ENCODE measurements around the gene FERMT3. TPM values are rescaled to one million over a fixed set of nuclear protein-coding genes. Genes with fewer than 3 reads are reported as not detected.

The FERMT3 gene
- total RNA-seq, 1 donor from 2014 or later, result 6.9 TPM

DNA sequence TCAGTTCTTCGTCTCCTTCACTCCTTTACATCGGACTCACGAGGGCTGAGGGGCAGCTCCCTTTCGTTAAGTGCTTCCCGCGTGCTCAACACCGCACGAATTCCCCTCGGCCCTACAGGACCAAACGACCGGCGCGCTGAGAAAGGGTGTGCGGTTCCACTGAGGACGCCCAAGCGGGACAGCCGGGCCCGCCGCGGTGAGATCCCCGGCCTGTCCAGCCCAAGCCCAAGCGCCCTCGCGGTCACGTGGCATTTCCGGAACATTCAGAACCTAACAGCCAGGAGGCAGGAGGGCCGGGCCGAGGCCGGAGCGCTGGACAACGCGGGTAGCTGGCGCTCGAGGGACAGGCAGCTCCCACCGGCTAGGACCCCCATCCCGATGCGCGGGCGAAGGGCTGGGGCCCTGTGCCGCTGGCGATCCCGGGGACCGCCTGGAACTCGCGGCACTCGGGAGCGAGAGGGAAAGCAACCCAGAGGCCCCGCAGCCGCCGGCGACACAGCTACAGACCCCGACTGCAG, 21.3 kb upstream of the FERMT3 start:
- intact Hi-C loops (cut with micrococcal nuclease), result no loop called here
- DNase-seq, result peak; percentile 92

DNA sequence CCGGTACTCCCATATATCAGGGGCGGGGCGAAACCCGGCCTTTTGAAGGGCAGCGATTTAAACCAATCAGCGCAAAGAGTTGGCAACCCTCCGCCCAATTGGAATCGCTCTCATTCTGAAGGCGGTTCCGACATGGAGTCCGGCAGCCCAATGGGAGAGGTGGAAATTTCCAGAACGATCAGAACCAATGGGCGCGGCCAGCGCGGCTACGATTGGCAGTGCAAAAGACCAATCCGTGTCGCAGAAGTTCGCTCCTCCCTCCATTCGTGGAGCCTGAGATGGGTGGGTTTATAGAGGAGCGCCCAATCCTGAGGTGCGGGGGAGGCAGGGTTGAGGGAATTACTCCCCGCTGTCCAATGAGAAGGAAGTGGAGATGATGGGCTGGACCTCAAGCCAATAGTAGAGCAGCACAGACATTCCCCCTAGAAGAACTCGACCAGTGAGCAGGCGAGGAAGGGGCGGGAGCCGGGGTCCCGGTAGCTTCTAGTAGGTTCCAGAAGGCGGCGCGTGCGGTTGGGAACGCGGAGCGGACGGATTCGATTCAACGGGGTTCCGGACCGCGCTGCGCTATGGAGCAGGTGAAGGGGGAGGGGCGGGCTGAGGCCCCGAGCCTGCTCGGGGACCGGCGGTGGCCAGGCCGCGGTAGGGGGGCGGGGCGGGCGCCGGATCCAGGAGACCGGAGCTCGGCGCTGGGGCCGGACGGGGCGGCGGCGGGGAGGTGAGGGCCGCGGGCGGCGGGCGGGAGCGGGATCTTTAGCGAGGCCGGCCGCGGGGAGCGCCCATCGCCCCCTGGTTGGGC, 20.6 kb upstream of the FERMT3 start, which contains the start of gene STIP1:
STIP1 (plus strand) TSS at position 479 of the 799 bp plus-strand sequence; CDS start at position 570, 91 bp downstream.
- intact Hi-C loops (cut with micrococcal nuclease), result no loop called here
- DNase-seq (peak; percentile 98), ATAC-seq (peak; percentile 88)

More for the DNA sequence above, 21.3 kb upstream of the FERMT3 start:
- ATAC-seq, result peak; percentile 57

DNA sequence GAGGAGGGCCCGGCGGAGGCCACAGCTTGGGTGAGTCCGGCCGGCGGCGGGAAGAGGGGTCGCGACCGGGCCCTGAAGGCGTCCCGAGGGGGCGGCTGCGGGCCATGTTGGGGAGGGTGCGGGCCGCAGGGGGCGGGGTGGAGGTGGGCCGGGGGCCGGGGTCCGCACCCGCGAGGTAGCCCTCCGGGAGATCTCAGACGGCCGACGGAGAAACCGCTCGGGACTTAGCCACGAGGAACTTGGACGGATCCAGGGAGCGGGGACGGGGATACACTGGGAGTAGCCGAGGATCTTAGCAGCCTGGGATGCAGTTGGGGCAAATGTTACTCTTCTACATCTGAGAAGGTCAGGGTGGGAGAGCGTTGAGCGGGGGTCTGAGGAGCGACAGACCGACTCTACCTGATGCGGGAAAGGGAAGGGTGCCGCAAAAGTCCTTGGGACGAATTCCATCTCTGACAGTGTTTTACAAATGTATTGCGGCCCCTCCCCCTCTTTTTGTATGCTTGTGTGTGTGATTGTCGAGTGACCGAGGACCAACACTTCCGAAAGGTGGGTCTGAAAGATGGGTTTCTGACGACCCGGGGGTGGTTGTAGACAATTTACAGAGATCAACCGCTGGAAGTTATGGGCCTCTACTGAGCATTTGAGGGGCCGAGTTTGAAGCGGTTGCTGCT, 19.9 kb upstream of the FERMT3 start:
- no peak for DNase-seq
- intact Hi-C loops (cut with micrococcal nuclease), result no loop called here
- ATAC-seq, result no peak

DNA sequence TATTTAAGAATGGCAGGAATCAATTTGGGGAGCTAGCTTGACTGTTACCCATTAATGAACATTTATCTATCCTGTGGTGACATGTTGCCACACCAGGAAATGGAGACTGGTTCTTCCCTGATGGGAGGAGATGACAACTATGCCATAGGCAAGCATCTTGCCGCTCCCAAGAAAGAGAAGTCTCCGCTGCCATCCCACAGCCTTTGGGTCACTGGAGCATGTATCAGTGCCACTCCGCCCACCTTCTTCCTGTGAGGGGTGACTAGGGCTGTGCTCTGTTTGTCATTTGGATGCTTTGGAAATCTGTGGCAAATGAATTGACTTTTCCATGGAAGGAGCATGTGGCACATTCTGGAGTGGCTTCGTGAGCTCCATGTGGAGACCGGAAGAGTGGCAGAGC, 14.1 kb upstream of the FERMT3 start:
- DNase-seq (no peak), ATAC-seq (no peak)
- intact Hi-C loops (cut with micrococcal nuclease), result no loop called here

DNA sequence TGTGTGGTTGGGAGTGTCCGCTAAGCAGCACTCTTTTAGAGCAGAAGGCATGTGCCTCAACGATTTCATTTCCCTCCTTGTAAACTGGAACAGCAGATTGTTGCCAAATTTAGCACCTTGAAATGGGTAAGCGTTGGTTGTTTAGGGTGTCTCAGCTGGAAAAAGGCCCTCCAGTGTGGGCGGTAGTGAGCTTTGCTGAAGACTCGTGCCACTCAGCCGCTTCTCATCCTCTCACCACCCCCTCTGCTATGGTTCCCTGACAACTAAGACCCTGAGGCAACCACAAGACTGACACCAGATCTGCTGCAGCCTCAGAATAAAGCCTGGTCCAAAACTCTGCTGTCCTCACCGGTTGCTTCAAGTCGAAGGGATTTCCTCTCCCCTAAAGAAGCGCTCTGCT, 9.9 kb upstream of the FERMT3 start:
- intact Hi-C loops (cut with micrococcal nuclease), result no loop called here
- no peak for ATAC-seq
- DNase-seq, result no peak

DNA sequence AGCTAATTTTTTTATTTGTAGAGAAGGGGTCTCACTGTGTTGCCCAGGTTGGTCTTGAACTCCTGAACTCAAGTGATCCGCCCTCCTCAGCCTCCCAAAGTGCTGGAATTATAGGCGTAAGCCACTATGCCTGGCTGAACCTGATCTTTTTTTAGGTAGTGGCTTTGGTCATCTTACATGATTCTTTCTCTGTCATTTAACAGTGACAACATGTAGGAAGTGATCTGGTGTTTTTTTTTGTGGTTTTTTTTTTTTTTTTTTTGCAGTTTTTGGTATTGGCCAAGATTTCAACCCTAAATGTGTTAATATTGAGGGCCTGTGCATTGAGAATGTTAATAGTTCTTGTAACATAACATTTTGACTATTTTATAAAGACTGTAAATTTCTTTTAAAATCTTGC, 8.0 kb upstream of the FERMT3 start:
- no peak for DNase-seq
- intact Hi-C loops (cut with micrococcal nuclease), result no loop called here
- ATAC-seq, result no peak

DNA sequence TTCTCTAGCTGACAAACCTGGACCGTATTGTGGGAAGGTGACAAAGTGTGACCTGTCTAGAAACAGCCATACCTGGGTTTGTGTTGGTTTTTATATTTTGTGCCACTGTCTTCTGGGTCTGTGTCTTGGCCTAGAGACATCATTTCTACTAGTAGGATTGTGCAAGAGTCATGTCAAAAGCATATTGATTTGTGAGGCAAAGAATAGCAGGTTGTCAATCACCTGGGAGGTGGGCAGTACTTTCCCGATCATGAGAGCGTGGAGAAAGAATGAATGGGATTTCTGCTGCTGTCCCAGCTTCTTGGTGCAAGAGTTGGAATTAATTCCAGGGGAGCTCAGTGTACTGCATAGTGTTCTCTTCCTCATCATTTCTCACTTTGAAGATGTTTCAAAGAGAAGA, 5.0 kb upstream of the FERMT3 start:
- intact Hi-C loops (cut with micrococcal nuclease), result no loop called here

DNA sequence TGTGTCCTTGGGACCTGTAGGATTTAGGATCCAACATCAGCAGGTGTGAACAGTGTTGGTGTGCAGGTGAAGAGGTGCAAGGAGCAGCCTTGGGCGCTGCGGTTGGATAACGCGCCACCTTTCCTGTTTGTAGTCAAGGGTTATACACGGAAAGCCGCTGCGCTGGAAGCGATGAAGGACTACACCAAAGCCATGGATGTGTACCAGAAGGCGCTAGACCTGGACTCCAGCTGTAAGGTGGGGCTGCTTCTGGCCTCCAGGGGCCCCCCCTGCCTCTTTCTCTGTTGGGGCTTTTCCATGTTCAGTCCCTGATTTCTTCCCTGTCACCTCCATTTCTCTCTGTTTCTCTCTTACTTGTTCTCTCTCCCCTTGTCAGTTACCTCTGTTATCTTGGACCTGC, 3.5 kb upstream of the FERMT3 start:
- DNase-seq (no peak), ATAC-seq (no peak)
- intact Hi-C loops (cut with micrococcal nuclease), result no loop called here

More for the DNA sequence above, 5.0 kb upstream of the FERMT3 start:
- ATAC-seq (no peak), DNase-seq (no peak)

DNA sequence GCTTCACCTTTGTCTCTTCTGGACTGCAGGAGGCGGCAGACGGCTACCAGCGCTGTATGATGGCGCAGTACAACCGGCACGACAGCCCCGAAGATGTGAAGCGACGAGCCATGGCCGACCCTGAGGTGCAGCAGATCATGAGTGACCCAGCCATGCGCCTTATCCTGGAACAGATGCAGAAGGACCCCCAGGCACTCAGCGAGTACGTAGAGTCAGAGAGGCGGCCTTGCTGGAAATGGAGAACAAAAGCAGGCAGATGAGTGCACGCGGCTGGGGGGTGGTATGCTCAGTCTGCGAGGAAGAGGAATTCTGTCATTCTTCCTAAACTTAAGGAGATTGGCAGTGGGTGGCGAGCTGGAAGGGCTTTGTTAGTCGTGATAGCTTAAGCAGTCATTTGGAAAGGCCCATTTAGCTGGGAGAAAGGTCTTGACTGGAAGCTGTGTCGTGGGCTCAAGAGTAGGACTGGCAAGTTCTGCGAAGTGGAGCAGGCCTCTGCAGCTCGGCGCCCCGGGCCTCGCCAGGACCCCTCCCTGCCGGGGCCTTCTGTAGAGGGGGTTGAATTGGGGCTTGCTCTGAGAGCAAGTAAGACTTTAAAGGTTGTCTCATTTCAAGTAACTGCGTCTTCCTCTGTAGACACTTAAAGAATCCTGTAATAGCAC, 3.0 kb upstream of the FERMT3 start:
- no peak for DNase-seq
- no peak for ATAC-seq
- intact Hi-C loops (cut with micrococcal nuclease), result no loop called here

DNA sequence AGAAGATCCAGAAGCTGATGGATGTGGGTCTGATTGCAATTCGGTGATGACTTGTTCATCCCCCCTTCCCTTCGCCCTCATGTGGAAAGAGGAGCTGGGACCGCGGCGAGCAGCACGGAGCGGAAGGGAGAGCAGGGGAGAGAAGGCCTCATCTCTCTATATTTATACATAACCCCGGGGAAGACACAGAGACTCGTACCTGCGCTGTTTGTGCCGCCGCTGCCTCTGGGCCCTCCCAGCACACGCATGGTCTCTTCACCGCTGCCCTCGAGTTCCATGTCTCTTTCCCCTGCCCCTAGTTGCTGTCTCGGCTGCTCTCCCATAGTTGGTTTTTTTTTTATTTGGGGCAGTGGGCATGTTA, 2.5 kb upstream of the FERMT3 start:
- no peak for ATAC-seq
- no peak for DNase-seq
- intact Hi-C loops (cut with micrococcal nuclease), result no loop called here

DNA sequence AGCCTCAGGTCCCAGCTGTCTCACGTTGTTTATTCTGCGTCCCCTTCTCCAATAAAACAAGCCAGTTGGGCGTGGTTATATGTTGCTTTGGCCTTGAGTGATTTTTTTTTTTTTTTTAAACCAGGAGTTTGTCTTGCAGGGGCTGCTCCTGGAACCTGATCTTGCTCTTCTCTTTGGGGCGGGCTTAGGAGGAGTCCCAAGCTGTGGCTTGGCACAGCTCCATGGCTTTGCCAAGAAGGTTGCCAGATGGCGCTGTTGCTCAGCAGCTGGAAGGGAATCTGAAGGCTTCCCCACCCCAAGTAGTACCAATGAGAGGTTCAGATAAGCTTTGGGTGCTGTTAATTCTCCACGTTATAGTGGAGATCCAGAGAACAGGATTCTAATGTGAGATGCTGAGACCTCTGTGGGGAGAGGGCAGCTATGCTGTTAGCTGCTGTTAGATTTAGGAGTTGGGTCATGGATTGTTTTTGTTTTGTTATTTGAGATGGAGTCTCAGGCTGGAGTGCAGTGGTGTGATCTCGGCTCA, 2.0 kb upstream of the FERMT3 start:
- ATAC-seq (peak; percentile 64), DNase-seq (peak; percentile 88)
- intact Hi-C loops (cut with micrococcal nuclease), result no loop called here

DNA sequence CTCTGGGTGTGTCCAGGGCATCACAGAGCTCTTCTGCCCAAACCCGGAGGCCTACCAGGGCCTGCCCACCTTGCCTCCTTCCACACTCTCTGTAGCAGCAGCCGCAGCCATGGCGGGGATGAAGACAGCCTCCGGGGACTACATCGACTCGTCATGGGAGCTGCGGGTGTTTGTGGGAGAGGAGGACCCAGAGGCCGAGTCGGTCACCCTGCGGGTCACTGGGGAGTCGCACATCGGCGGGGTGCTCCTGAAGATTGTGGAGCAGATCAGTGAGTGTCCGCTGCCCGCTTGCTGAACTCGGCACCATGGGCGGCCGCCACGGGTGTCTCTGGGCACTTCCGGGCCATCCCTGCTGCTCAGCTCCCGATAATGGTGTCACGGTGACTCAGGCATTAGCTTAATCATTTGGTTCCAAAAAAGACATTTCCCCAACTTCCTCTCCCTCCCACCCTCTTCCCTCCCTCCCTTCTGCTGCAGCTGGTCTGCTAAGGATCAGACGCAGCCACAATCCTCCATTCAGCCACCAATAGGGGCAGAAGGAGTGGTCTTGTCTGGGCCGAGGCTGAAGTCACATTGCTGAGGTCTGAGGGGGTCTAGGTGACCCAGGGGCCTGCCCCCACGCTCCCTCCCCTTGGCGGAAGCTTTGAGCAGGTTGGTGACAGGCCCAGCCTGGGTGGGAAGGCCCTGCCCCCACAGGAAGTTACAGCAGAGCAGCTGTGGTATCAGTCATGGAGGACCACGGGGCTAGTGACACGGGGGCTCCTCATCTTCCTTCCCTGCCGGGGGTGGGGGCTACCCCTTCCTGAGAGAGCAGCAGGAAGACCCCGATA, 950 bp downstream of the FERMT3 start:
- peak; percentile 72 for ATAC-seq
- peak; percentile 78 for DNase-seq
- intact Hi-C loops (cut with micrococcal nuclease), result no loop called here

DNA sequence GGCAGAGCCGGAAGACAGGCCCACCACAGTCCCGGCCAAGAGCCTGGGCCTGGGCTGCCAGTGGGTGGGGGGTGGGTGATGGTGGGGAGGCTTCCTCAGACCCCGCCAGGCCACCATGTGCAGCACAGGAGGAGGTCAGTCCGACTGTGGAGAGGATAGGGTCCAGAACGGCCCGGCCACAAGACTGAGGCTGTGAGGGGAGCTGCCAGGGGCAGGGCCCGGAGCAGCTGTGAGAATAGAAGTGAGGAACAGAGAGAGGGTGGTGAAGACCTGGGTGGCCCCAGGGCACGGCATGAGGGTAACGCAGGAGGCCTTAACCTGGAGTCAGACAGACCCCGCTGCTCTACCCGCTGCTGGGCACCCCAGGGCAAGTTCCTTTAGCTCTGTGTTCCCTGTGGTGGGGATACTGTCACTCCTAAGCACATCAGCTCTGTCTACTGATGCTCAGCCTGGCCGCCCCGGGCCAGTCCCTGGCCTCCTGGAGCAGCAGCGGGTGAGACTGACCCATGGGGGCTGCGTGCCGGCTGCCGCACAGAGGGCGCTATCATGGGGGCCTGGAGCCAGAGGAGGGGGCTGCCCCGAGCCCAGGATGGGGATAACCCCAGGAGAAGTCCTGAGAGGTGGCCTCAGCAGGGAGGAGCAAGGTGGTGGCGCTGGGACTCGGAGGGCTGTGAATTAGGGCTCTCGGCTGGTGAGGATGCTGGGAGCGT, 1.7 kb downstream of the FERMT3 start:
- ATAC-seq (peak; percentile 3), DNase-seq (no peak)
- intact Hi-C loops (cut with micrococcal nuclease), result no loop called here

DNA sequence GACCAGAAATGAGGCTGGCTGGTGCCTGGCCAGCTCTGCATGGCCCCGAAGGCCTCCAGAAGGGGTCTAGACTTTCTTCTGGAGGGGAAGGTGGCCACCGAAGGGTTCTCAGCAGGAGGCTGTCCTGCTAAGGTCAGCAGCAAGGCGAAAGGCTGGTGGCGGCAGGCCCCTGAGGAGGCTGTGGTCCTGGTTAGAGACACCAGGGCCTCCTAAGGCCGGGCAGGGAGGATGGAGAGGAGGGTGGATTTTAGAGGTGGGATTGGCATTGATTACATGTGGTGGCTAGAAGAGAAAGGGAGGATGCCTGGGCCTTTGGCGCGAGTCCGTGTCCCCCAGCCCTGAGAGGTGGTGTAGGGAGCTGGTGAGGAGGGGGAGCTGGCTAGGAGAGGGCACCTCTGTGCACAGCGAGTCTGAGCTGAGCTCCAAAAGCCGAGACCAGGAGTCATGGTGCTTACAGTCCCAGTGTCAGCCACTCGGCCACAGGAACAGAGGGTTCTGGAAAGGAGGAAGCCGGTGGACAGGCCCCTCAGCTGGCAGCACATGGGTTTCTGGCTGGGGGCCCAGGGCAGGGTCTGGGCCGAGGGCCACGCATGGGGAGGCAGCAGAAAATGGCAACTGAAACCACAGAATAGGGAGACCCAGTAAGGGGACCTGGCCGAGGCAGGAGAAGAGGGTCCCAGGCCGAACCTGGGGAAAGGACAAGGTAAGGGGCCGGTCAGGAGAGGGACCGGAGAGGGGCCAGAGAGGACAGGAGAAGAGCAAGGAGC, 2.5 kb downstream of the FERMT3 start:
- intact Hi-C loops (cut with micrococcal nuclease), result no loop called here
- ATAC-seq (no peak), DNase-seq (no peak)

DNA sequence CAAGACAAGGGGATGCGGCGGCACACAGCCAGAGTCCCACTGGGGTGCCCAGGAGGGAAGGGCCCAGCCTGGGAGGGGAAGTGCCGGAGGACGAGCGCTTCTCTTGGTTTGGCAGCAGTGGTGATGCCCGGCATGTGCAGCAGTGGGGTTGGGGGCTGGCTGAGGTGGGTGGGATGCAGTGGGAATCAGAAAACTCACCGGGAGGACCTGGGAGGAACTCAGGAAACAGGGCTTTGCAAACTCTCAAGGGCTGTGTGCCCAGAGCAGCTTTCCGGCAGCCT, 3.0 kb downstream of the FERMT3 start:
- DNase-seq (no peak), ATAC-seq (no peak)
- intact Hi-C loops (cut with micrococcal nuclease), result no loop called here

DNA sequence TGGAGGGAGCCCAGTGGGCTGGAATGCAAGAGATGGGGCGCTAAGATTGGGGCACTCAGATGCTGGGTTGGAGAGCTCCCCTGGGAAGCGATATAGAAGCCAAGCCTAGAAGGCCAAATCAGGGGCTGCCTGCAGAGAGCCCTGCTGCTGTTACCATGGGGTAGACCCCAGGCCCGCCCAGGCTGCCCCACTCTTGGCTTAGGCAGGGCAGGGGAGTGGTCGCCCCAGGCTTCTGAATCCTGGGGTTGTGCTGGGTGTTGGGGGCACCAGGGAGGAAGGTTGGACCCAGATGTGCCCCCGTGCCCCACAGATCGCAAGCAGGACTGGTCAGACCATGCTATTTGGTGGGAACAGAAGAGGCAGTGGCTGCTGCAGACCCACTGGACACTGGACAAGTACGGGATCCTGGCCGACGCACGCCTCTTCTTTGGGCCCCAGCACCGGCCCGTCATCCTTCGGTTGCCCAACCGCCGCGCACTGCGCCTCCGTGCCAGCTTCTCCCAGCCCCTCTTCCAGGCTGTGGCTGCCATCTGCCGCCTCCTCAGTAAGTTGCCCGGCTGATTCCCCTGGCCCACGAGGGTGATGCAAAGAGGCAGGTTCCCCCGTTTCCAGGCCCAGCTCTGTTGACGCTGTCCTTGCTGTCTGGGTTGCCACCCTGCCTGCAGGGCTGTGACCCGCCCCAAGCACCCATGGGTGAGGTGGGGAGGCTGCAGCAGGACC, 3.9 kb downstream of the FERMT3 start:
- DNase-seq (no peak), ATAC-seq (no peak)
- intact Hi-C loops (cut with micrococcal nuclease), result no loop called here

DNA sequence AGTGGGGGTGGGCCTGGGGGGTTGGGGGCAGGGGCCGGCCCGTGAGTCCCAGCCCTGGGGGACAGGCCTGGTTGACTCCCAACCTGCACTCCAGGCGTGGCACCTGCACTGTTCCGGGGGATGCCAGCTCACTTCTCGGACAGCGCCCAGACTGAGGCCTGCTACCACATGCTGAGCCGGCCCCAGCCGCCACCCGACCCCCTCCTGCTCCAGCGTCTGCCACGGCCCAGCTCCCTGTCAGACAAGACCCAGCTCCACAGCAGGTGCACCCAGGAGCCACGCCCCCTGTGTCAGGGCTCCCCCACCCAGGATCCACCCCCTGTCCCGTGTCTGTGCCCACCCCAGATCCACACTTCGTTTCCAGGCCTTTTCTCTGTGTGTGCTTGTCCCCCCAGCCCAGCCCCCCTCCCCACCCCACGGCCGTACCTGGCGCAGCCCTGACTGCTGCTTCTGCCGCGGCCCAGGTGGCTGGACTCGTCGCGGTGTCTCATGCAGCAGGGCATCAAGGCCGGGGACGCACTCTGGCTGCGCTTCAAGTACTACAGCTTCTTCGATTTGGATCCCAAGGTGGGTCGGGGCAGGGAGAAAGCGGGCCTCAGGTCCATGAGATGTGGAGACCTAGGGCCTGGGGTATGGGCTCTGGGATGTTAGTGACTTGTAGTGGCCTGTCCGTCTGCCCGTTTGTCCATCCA, 4.8 kb downstream of the FERMT3 start:
- intact Hi-C loops (cut with micrococcal nuclease), result no loop called here
- ATAC-seq (no peak), DNase-seq (no peak)

All from left ventricle myocardium superior (tissue), 1 donor.